GM23248 (cell line): Measurements from ENCODE around the gene C19orf25.

Experiments used
- EZH2 ChIP-seq: fragments of 200-600 bp; sonication (generic); IDR thresholded peaks from 2 replicates; pipeline ENCODE4 v1.6.1; 2018; ENCODE audit warnings: antibody characterized with exemption, mild to moderate bottlenecking; ENCODE audit not compliant: insufficient read depth, poor library complexity, severe bottlenecking
- EZH2phosphoT487 ChIP-seq: fragments of 200-600 bp; sonication (generic); IDR thresholded peaks from 2 replicates; pipeline ENCODE4 v1.6.1; 2018; ENCODE audit warnings: antibody characterized with exemption, moderate library complexity, mild to moderate bottlenecking, low read depth; ENCODE audit not compliant: insufficient read depth

- TF ChIP-seq EZH2phosphoT487, result 0 out of 2 replicates have a peak, but pooled peaks have one; percentile 45
- peak; percentile 89 for TF ChIP-seq EZH2
Measured at GRCh38 chr19:1446713-1447481, 32.1 kb downstream of the C19orf25 start.
